Neural progenitor cell (in vitro differentiated cells): ENCODE results near the gene GP1BA.

Source experiments
- CTCF ChIP-seq: fragments of 200-600 bp; sonication (generic); IDR thresholded peaks from 2 replicates; pipeline ENCODE4 v1.5.1; 2017; ENCODE audit warnings: antibody characterized with exemption, mild to moderate bottlenecking
- EZH2 ChIP-seq: fragments of 200-600 bp; sonication (generic); IDR thresholded peaks from 2 replicates; pipeline ENCODE4 v1.6.1; 2017; ENCODE audit warnings: antibody characterized with exemption, mild to moderate bottlenecking, moderate library complexity
- EZH2phosphoT487 ChIP-seq: fragments of 200-600 bp; sonication (generic); IDR thresholded peaks from 2 replicates; pipeline ENCODE4 v1.6.1; 2017; ENCODE audit warnings: antibody characterized with exemption

DNA sequence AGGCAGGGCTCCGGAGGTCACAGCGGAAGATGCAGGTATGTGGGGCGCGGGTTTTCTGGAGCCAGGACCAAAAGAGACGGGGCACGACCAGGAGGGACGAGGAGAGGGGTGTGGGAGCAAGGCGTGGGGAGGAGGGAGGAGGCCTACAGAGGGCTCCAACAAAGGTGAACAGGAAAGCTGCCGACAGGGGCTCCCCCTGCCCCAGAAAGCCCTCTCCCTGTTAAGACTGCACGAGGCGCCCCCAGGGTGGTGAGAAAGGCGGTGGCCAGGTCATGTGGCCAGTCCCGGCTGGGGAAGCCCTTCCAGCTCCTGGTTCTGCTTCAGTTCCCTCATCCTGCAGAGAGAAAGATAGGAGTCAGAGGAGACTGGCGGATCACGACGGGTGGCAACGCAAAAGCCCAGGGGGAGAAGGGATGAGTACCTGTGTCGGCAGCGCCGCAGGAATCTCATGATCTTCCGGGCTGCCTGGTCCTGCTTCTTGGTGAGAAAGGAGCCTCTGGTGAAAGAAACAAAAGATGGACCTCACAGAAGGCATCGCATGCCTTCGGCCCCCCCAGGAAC lies 36.5 kb downstream of the GP1BA start:
- TF ChIP-seq CTCF = no peak
- TF ChIP-seq EZH2 = no peak
- TF ChIP-seq EZH2phosphoT487 = no peak
